KOPT-K1 (cell line): ENCODE results near the gene POPDC3.
"Not testable (repeated sequence)": the region's sequence is repeated elsewhere in the genome, so short reads cannot be mapped to it uniquely, and the experiment has no call there.

Source experiments
- H3K27ac ChIP-seq: fragments of 200-600 bp; sonication (generic); 2 replicates; pipeline ENCODE4 v1.5.1; 2016; ENCODE audit warnings: antibody characterized with exemption, mild to moderate bottlenecking, low read depth, low read length; ENCODE audit not compliant: poor library complexity, severe bottlenecking
- H3K36me3 ChIP-seq: fragments of 200-600 bp; sonication (generic); 2 replicates; pipeline ENCODE4 v1.5.1; 2017; ENCODE audit warnings: antibody characterized with exemption, mild to moderate bottlenecking, low read length, moderate library complexity; ENCODE audit not compliant: insufficient read depth
- H3K9me3 ChIP-seq: fragments of 200-600 bp; sonication (generic); 2 replicates; pipeline ENCODE4 v1.5.1; 2017; ENCODE audit warnings: antibody characterized with exemption, low read length, mild to moderate bottlenecking; ENCODE audit not compliant: insufficient read depth, poor library complexity, severe bottlenecking

Gene POPDC3, protein sequence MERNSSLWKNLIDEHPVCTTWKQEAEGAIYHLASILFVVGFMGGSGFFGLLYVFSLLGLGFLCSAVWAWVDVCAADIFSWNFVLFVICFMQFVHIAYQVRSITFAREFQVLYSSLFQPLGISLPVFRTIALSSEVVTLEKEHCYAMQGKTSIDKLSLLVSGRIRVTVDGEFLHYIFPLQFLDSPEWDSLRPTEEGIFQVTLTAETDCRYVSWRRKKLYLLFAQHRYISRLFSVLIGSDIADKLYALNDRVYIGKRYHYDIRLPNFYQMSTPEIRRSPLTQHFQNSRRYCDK

DNA sequence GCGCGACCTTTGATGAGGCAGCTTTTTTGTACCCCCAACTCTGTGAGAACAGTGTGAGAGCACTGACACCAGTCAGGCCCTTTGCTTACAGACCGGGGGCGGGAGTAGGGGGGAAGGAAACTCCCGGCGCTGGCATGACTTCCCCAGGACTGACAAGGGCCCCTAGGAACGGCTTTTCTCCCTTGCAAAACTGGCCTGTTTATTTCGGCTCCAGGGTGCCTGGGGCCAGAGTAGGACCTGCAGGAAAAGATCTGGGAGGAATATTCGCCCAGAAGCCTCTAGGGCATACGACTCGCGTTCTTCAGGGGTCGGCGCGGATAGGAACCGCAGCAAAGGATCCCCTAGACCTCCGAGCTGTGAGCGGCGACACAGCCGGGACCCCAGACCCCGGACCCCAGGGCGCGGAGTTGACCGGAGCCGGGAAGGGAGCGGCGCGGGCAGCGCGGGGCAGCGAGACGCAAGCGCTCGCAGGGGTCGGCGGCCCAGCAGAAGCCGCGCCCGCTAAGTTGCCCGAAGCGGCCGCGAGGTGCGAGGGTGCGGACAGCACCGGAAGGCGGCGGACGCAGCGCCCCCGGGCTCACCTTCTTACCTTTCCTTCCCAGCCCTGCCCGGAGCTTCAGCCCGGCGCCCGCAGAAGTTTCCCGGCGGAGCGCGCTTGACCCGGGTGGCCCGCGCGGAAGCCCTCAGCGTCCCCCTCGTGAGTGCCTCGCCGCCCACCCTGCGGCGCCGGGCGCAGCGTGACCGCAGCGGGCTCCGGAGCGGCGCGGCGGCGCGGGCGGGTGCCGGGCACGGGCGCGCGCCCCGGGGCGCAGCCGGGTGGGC lies at the start of gene POPDC3:
Gene POPDC3, minus strand, starts transcription at position 771 of the 822 bp plus-strand sequence. CDS start 18,105 bp downstream, outside the sequence.
- H3K27ac ChIP-seq, result no peak within 1 kb of the TSS
- H3K36me3 ChIP-seq, result no peaks in the 10 kb centered on the region

DNA sequence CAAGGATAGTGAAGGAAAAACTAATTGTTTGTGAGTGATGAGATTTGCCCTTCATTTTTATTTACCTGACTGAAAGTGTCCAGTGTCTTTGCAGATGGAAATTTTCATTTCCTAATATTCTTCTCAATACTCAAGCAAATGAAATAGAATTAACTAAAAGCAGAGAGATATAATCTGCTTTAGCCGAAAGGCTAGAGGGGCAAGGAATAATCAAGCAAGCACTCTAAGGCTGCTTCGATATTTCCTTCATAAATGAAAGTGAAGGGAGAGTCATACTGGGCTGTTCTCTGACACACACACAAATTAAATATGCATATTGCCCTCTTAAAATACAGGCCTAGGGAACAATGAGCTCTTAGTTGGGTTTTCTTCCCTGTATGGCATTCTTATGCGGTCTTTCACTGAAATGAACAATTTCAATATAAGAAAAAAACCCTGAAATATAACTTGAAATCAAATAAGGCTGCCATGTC lies 47.5 kb upstream of the POPDC3 start:
- Histone ChIP-seq H3K9me3 (no peaks in the 10 kb centered on the region), H3K27ac (no peak overlapping the region), H3K36me3 (no peaks in the 10 kb centered on the region)

More for the DNA sequence above, at the start of gene POPDC3:
- H3K9me3 ChIP-seq, result peaks cover 7% of the 10 kb centered on the region

GRCh38 chr6:105226598-105227294 lies 46.9 kb upstream of the POPDC3 start:
- Histone ChIP-seq H3K36me3 (no peaks in the 10 kb centered on the region), H3K27ac (no peak overlapping the region), H3K9me3 (no peaks in the 10 kb centered on the region)

DNA sequence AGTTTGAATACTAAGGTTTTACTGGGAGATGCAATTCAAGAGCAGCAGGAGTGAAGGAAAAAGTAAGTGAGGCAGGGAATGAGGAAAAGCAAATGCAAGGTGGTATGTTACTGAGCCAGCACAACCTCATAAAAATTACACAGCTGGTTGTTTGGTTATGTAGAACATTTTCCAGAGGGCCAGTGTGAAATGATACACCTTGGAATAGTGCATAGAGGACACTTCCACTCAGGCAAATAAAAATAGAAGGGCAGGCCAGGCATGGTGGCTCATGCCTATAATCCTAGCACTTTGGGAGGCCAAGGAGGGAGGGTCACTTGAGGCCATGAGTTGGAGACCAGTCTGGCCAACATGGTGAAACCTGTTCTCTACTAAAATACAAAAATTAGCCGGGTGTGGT lies 43.4 kb upstream of the POPDC3 start:
- Histone ChIP-seq H3K9me3 (no peaks in the 10 kb centered on the region), H3K27ac (no peak overlapping the region), H3K36me3 (no peaks in the 10 kb centered on the region)

DNA sequence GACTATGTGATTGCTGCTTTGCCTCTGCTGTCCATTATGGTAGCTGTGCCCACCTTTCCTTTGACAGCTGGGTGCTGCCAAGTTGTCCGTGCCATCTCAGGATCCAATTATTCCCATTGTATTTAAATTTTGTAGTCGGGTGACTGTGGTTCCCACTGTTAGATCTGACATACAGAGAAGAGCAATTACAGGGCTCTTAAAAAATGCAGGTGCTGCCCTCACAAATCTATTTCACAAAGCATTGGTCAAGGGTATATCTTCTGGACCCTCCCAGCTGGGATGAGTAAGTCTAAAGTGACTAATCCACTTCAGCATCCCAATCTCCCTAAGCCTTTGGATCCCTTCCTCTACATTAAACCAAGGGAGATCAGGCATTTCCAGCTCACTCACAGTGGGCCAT lies 41.4 kb upstream of the POPDC3 start:
- H3K36me3 ChIP-seq, H3K27ac ChIP-seq: not testable (repeated sequence)

GRCh38 chr6:105220186-105220585 lies 40.4 kb upstream of the POPDC3 start:
- H3K9me3 ChIP-seq, result no peaks in the 10 kb centered on the region
- H3K36me3 ChIP-seq, result no peaks in the 10 kb centered on the region
- no peak overlapping the region for H3K27ac ChIP-seq

More for the DNA sequence above, 41.4 kb upstream of the POPDC3 start:
- not testable (repeated sequence) for H3K9me3 ChIP-seq

GRCh38 chr6:105219218-105219617 lies 39.4 kb upstream of the POPDC3 start:
- H3K36me3 ChIP-seq, H3K27ac ChIP-seq, H3K9me3 ChIP-seq: not testable (repeated sequence)

GRCh38 chr6:105215506-105215905 lies 35.7 kb upstream of the POPDC3 start:
- H3K9me3 ChIP-seq, result no peaks in the 10 kb centered on the region
- H3K27ac ChIP-seq, result no peak overlapping the region
- H3K36me3 ChIP-seq, result no peaks in the 10 kb centered on the region

DNA sequence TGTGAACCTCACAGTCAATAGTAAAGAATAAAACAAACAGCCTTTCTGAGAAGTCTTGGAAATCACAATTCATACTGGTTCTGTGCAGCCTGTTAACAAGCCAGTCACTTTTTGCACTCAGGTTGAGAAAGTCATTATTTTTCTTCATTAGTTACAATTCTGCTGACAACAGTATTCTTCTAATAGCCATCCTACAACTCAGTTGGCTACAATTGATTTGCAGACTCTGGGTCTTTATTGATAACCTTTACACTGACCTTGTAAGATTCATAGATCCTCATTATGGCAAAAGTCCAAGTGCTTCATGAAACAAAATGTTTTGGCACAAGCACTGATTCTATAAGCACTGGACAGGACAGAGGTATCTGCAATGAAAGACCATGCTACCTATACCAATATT lies 34.9 kb upstream of the POPDC3 start:
- no peaks in the 10 kb centered on the region for H3K36me3 ChIP-seq

GRCh38 chr6:105213272-105213671 lies 33.5 kb upstream of the POPDC3 start:
- no peak overlapping the region for H3K27ac ChIP-seq
- H3K9me3 ChIP-seq, result no peaks in the 10 kb centered on the region
- no peaks in the 10 kb centered on the region for H3K36me3 ChIP-seq

More for the DNA sequence above, 34.9 kb upstream of the POPDC3 start:
- no peak overlapping the region for H3K27ac ChIP-seq
- H3K9me3 ChIP-seq, result no peaks in the 10 kb centered on the region

DNA sequence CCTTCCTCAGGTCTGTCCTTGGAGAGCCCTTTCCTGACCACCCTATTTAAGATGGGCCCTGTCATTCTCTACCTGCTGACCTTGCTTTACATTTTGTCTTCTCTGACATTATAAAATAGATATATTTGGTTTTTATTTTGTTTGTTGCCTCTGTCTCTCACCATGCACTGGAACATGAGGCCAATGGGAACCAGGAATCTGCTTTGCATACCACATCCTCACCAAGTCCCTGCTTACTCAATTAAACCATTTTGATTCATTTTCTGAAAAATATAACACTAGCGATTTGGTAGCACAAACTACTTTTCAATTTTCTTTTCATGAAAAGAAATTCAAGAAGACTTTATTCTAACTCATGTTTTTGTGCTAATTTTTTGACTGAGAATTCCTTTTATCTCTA lies 32.8 kb upstream of the POPDC3 start:
- H3K36me3 ChIP-seq, result no peaks in the 10 kb centered on the region
- no peaks in the 10 kb centered on the region for H3K9me3 ChIP-seq
- H3K27ac ChIP-seq, result no peak overlapping the region

DNA sequence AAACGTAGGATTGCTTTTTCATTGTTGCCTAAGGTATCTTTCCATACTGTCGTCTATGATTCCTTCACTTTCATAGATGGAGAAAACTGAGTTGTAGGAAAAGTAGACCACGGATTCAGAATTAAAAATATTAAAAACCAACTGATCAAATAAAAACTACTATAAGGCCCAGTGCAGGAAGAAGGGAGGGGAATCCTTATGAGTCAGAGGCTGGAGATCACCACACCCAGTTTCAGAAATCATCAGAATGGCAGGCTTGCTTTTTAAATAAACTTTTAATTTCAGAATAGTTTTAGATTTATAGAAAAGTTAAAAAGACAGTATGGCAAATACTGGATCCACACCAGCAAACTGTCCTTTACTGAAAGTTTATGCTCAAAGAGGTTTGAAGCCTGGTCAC lies 32.0 kb upstream of the POPDC3 start:
- Histone ChIP-seq H3K9me3 (no peaks in the 10 kb centered on the region), H3K36me3 (no peaks in the 10 kb centered on the region), H3K27ac (no peak overlapping the region)

GRCh38 chr6:105210932-105211531 lies 31.2 kb upstream of the POPDC3 start:
- Histone ChIP-seq H3K27ac (no peak overlapping the region), H3K36me3 (no peaks in the 10 kb centered on the region), H3K9me3 (no peaks in the 10 kb centered on the region)

DNA sequence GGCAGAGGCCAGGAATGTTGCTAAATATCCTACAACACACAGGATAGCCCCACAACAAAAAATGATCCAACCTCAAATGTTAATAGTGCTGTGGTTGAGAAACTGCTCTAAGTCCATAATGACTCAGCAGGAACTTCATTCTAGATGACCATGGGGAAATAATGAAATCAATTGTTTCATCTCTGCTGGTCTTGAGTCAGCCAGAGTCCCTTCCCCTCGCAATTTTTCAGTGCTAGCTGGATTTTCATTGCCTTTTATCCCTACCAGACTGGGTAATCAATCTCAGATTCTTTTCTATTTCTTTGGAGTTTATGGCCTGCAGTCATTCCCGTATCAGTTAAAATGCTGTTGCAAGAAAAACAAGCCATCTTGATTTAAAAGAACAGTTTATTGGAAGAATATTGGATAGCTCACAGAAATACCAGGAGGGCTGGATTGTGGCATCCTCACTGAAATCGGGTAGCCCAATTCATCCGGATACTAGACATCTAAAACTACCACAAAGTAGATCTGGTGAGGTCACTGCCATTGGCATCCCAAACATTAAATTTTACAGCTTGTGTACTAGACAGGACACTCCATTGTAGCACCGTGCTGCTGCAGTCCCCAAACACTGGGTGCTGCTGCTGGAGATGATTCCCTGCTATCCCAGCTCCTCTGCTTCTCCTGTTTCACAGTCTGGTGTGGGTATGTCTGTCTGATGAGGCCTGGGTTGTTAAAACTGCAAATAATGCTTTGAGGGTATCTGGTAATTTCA lies 30.3 kb upstream of the POPDC3 start:
- Histone ChIP-seq H3K27ac (no peak overlapping the region), H3K36me3 (no peaks in the 10 kb centered on the region)

More for the DNA sequence above, 30.3 kb upstream of the POPDC3 start:
- H3K9me3 ChIP-seq, result no peaks in the 10 kb centered on the region
